ENCODE data around the gene ERP44. TPM values are rescaled to one million over a fixed set of nuclear protein-coding genes. Genes with fewer than 3 reads are reported as not detected.

ERP44 gene
- total and polyA plus RNA-seq, 2 donors (not counting 3 experiments of a cell fraction or from before 2014, with no cell fraction given), result 9.9 to 21.4 TPM

- no peak overlapping the region for H2AFZ ChIP-seq (ENCODE audit: low read depth, low read length)
- no peaks in the 10 kb centered on the region for H3K27me3 ChIP-seq (ENCODE audit: control insufficient read depth in 2 of 2, insufficient read depth in 2 of 2, low read length in 2 of 2)
- no peak overlapping the region for H3K27ac ChIP-seq (ENCODE audit: insufficient read depth, low read depth, low read length)
- TF ChIP-seq FOS (IDR thresholded peaks at IDR 0.05; ENCODE audit: borderline replicate concordance, insufficient read depth, low read length), result no peak
- no peak for TF ChIP-seq POLR2AphosphoS5 (IDR thresholded peaks at IDR 0.05; ENCODE audit: insufficient read depth, low read depth, low read length)
- no peak for TF ChIP-seq MAX (IDR thresholded peaks at IDR 0.05; ENCODE audit: insufficient read depth, insufficient read length)
- no peak for TF ChIP-seq MYC (IDR thresholded peaks at IDR 0.05; ENCODE audit: low read depth, low read length)
- no peak for TF ChIP-seq CTCF (IDR thresholded peaks at IDR 0.05; ENCODE audit: extremely low read depth in 1 of 2, insufficient read depth in 1 of 2, low read depth in 1 of 2, low read length in 2 of 2)
- TF ChIP-seq JUN (IDR thresholded peaks at IDR 0.05; ENCODE audit: borderline replicate concordance, insufficient read depth, insufficient read length, low read depth), result no peak
- no peak for DNase-seq (ENCODE audit: low read depth, low spot score)
- no peaks in the 10 kb centered on the region for H3K36me3 ChIP-seq (ENCODE audit: control insufficient read depth in 2 of 2, extremely low read depth in 1 of 2, insufficient read depth in 2 of 2, low read length in 2 of 2)
- dilution Hi-C loops (cut with MboI; ENCODE audit: extremely low pct_ligation_motif_present, low sequenced_read_pairs), result no loop called here
- H3K4me1 ChIP-seq (ENCODE audit: control insufficient read depth, extremely low read depth, insufficient read depth, low read length), result no peaks in the 10 kb centered on the region
- POLR2A ChIA-PET, result no interaction called here
- CTCF ChIA-PET, result interaction anchor here (0.9 to 1.8 kb wide), 3 partner anchors 63 to 192 kb away, joined by 3 to 6 read pairs (median 3); no protein-coding TSS in a partner anchor
- H3K4me3 ChIP-seq (replicated peaks in 1 of 3; ENCODE audit: insufficient read depth in 1 of 3, low read depth in 1 of 3, low read length in 3 of 3), result no peak overlapping the region
- BruUV-seq (replicated peaks), result no TSS peak
- H3K79me2 ChIP-seq (ENCODE audit: control insufficient read depth, insufficient read depth, low read length), result peaks cover 4% of the 10 kb centered on the region
- H4K20me1 ChIP-seq (replicated peaks; ENCODE audit: control insufficient read depth, extremely low read depth, insufficient read depth, low read length), result no peaks in the 10 kb centered on the region
- FAIRE-seq, result no peak
- H3K9me1 ChIP-seq (replicated peaks; ENCODE audit: control insufficient read depth, extremely low read depth, insufficient read depth, low read length), result no peaks in the 10 kb centered on the region
- no peaks in the 10 kb centered on the region for H3K9me3 ChIP-seq (replicated peaks; ENCODE audit: control insufficient read depth, insufficient read depth, low read length)
- H3K9ac ChIP-seq (replicated peaks; ENCODE audit: extremely low read depth, insufficient read depth, low read length), result no peak overlapping the region
- intact Hi-C loops (cut with micrococcal nuclease), result no loop called here
- no peak overlapping the region for H3K4me2 ChIP-seq (ENCODE audit: insufficient read depth, low read length)
Observed at GRCh38 chr9:100030548-100030947, 68.3 kb downstream of the ERP44 start.

Measured in endothelial cell of umbilical vein (primary cell).